Occipital lobe (tissue), 2 donors: ENCODE measurements around the gene IPO13. TPM values are rescaled to one million over a fixed set of nuclear protein-coding genes. Genes with fewer than 3 reads are reported as not detected.

Experiments
- DNase-seq: peaks from one replicate; lab custom pipeline; 2025; lab: John Stamatoyannopoulos, UW
- total RNA-seq: library from RNA; depleted of rRNA; stranded (reverse); fragments of >200 nt; gene quantifications from one replicate; pipeline ENCODE4 v1.2.3, GENCODE V29; 2014

The IPO13 gene
- total RNA-seq, 1 donor from 2014 or later = 13.7 TPM

DNA sequence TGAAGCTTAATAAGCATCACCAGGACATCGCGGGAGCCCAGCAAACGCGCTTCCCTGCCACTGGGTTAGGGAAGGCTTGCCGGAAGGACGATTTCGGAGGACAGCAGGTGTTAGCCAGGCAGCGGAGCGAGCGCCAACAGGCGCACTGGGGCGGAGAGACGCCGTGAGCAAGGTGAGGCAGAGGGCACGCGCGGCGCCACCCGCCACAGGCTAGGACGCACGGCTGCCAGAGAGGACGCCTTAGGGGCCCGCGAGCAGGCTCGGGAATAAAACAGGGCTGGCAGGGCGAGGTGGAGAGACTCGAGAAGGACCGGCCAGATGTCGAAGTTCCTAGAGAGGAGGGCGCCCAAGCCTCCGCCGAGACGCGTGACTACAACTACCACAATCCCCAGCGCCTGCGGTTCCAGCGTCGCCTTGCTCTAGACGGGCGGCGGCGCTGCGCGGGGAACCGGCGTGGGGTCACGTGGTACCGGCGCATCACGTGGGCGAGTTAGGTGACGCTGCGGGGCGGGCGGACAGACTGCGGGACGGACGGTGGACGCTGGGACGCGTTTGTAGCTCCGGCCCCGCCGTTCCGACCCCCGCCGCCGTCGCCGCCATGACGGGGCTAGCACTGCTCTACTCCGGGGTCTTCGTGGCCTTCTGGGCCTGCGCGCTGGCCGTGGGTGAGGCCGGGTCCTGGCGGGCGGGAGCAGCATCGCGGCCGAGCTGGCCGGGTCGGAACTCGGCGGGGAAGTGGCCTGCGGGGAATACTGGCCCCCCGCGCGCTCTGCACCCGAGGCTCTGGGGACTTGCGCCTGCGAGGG, 27.9 kb downstream of the IPO13 start, which contains the start of gene ATP6V0B:
TSS of gene ATP6V0B (plus strand) at position 518 of the 806 bp plus-strand sequence. CDS start at position 599, 81 bp downstream.
- peak; percentile 95 for DNase-seq

DNA sequence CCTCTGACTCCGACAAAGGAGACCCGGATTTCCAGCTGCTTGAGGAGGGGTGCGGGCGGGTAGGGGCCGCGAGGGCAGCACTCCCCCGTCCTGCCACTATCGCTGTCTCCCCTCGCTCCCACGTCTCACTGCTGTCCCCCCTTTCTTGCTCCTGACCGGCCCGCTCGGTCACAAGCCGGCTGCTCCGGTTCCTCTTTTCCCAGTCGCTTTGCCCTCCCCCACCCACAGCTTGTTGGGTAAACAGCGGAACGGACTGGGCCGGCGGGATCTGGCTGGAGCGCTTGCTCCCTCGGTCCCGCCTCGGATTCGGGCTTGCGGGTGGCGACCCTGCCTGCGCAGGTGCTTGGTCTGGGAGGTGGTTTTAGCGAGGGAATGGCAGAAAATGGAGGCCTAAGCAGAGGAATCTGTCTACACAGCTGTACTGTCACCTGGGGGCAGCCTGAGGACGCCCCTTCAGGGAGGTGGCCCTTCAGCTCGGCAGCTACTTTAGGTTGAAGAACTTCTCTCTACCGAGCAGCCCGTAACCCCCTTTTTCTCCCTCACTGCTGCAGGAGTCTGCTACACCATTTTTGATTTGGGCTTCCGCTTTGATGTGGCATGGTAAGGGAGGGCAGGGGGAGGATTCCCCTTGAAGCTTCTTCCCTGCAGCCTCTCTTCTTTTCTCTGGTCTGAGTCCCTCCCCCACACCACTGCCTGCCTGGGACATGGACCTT, 28.7 kb downstream of the IPO13 start:
- peak; percentile 17 for DNase-seq

DNA sequence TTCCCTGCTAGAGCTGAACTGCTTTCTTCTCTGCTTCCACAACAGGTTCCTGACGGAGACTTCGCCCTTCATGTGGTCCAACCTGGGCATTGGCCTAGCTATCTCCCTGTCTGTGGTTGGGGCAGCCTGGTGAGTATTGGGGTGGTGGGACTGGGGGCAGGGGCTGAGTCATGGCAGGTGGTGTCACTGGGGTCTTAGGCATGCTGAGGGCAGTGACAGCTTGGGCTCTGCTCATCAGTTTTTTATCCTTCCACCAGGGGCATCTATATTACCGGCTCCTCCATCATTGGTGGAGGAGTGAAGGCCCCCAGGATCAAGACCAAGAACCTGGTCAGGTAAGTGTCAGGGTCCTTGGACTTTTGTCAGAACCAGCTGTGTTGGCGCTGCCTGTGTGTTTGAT, 29.3 kb downstream of the IPO13 start:
- DNase-seq = no peak

DNA sequence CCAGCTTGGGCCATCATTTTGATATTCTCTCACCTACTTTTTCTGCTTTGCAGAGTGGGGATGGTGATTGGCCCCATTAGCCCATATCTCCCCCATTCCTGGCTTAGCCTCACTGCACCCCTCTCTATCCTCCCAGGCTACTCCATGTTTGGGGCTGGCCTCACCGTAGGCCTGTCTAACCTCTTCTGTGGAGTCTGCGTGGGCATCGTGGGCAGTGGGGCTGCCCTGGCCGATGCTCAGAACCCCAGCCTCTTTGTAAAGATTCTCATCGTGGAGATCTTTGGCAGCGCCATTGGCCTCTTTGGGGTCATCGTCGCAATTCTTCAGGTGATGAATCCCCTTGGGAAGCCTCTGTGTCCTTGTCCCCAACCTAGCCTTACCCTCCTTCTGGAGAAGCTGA, 30.1 kb downstream of the IPO13 start:
- no peak for DNase-seq

DNA sequence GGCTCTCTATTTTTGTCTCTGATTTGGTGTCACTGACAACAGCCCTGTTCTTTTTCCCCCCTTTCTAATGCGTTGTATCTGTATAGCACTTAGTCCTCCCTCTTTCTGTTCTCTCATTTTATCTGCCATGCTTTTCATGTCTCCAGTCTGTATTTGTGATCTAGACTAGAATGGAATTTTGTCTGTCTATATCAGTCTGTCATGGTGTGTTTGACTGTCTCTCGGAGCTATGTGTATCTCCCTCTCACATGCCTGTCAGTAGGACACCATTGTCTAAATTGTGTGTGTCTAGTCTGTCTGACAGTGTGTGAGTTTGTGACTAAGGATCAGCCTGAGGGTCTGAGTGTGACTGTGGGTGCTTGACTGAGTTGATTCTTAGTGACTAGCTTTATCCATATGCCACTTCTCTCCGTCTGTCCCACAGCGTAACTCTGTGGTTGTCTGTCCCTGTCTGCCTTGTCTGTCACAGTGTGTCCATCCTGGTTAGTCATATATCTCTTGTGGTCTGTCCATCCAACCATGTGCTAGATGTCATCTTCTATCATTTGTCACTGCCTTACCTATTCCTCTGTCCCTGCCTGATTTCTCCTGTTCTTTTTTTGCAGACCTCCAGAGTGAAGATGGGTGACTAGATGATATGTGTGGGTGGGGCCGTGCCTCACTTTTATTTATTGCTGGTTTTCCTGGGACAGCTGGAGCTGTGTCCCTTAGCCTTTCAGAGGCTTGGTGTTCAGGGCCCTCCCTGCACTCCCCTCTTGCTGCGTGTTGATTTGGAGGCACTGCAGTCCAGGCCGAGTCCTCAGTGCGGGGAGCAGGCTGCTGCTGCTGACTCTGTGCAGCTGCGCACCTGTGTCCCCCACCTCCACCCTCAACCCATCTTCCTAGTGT, 30.9 kb downstream of the IPO13 start:
- no peak for DNase-seq

DNA sequence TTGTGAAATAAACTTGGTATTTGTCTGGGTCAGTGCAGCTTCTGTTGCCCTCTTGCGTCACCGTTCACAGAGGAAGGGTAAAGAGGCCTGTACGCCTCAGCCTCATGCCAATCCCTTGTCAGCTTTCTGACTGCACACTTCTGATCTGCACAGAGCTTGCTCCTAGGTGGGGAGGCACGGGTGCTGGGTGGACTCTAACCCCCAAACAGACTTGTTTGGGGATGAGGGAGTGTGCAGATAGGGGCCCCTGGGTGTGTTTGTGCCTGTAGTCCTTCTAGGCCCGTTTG, 31.5 kb downstream of the IPO13 start:
- no peak for DNase-seq

DNA sequence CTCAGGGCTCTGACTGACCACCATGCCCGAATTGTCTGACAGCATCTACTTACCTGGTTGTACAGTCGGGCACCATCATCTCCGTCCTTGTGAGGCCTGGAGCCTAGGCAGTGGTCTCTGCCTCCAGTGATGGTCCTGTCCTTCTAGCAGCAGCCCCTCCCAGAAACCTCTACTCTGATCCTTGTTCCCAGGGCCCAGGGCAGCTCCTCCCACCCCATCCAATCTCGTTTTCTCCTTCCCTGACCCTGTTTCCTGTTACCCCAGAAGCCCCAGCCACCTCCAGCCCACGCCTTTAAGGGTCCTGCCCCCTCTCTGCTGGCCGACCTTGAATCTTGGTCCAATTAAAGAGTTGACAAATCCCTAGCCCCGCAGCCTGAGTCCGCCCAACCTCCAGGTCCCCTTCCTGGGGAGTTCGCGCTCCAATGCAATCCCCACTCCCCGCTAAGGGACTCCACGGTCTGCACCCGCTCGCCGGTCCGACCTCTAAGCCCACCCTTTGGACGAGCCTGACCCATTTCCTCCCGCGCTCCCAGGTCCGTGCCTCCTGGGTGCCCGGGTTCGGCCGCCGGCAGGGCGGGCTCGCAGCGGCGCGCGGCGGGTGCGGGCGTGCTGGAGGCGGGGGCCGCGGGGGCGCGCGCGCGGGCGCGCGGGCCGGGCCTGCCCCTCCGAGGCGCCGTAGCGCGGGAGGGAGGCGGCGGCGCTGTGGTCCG, 32.0 kb downstream of the IPO13 start, which contains the start of gene B4GALT2:
TSS of gene B4GALT2 (plus strand) at position 660 of the 710 bp plus-strand sequence. CDS start 1,951 bp downstream, outside the sequence.
- DNase-seq = no peak

DNA sequence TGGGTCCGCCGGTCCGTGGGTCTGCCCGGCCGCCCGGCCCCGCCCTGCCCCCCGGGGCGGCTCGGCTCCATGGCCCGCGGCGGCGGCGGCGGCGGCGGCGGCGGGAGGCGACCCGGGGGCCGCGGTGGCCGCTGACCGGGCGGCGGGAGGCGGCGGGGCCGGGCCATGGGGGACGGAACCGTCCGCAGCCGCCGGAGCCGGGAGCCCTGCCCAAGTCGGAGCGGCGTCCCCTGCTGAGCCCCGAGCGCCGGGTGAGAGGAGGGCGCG, 32.4 kb downstream of the IPO13 start:
- DNase-seq = no peak

DNA sequence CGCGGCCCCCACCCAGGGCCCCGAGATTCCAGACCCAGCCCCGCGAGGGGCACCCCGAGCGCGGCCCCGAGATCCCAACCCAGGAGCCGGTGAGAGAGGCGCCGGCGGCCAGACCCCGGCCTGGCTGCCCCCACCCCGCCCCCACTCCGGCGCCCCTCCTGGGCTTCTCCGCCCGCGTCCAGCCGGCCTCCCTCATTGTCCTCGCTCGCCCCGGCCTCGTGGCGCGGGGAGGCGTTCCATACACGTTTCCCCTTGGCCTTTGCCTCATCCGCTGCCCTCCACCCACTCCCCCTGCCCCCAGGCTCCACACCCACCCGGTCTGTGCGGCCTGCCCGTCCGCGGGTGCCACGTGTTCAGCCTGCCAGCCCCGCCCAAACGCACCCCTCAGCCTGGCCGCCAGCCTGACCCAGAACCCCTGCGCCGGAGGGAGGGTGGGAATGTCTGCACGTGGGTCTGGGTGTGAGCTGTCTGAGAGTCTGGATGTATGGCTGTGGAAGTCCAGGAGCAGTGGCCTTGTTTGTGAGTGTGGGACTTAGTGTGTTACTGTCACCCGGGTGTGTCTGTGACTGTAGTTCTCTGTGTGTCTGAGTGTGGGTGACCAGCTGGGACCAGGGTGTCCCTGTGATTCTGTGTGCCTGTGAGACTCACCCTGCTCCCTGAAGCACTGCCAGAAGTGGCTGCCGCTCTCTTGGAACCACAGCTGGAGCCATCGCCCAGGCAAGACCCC, 32.9 kb downstream of the IPO13 start:
- DNase-seq = peak; percentile 55

DNA sequence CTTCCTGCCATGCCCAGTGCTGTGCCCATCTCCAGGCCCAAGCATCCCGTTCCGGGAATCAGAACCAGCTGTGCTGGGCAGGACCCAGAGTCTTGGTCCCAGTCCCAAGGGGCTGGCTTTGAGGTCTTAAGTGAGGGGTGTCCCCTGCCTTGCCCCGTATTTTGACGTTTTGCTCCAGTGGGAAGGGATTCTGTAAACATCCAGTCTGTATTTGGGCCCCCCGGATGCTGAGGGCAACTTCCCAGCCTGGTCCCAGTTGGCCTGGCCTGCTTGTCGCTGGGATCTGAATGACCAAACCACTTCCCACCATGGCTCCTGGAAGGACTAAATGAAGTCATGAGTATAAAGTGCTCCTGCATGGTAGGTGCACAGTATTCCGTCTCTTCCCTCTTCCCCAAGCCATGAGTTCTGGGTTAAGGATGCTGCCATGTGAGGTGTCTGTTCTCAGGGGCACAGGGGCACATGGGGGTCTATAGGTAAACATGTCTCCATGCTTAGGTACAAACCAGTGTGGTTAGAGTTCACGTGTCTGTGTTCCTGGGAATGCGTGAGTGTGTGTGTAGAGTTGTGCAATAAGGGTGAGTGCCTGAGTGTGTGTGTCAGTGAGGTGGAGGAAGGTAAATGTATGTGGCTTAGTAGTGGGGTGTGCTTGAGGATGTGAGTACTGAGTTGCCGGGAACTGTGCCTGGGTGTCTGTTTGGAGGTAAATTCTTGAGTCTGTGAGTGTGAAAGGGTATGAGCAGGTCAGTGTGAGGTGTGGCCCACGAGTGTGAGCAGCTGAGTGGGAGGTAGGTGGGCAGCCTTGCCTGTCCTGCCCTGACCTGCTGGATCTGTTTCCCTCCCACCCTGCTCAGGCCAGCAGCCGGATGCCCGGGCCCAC, 33.7 kb downstream of the IPO13 start:
- no peak for DNase-seq

DNA sequence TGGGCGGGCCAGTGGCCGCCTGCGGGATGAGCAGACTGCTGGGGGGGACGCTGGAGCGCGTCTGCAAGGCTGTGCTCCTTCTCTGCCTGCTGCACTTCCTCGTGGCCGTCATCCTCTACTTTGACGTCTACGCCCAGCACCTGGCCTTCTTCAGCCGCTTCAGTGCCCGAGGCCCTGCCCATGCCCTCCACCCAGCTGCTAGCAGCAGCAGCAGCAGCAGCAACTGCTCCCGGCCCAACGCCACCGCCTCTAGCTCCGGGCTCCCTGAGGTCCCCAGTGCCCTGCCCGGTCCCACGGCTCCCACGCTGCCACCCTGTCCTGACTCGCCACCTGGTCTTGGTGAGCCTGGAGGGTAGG, 34.4 kb downstream of the IPO13 start:
- DNase-seq = no peak

DNA sequence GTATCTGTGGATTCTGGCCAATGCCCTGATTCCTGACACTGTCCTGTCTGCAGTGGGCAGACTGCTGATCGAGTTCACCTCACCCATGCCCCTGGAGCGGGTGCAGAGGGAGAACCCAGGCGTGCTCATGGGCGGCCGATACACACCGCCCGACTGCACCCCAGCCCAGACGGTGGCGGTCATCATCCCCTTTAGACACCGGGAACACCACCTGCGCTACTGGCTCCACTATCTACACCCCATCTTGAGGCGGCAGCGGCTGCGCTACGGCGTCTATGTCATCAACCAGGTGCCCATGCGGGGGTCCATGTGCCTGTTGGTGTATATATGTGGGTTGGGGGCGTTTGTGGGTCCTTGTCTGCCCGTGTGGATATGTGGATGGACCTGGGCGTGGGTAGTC, 34.9 kb downstream of the IPO13 start:
- DNase-seq = no peak

DNA sequence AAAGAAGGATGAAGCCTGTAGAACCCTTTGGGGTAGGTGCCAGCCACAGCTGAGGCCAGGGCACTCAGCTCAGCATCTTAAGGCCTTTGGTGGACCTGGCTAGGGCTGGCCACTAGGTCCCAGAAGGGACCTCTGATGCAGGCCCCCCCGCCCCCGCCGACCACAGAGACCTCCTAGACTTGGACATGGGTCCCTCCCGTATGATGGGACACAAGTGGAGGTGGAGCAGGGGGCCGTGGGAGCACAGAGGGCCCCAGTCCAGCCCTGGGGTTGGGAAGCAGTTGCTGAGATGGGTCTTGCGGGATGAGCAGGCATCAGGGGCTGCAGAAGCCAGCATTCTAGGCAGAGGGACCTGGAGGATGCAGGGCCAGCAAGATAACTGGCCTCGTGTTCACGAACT, 35.5 kb downstream of the IPO13 start:
- no peak for DNase-seq

DNA sequence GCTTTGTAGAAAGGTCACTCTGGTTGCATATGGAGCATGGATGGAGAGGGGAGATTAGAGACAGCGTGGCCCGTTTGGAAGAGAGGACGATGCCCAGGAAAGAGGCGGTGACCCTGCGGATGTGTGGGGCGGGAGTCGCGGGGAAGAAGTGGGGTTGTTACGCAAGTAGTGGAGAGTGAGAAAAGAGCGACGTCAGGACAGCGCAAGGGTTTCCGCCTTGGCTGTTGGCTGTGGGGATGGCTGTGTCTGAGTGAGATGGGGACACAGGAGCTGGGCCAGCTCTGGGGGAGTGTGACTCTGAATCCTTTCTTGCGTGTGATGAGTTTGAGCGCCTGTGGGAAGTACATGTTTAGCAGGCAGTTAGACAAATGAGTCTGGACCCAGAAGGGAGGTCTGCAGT, 36.1 kb downstream of the IPO13 start:
- DNase-seq = peak; percentile 64

DNA sequence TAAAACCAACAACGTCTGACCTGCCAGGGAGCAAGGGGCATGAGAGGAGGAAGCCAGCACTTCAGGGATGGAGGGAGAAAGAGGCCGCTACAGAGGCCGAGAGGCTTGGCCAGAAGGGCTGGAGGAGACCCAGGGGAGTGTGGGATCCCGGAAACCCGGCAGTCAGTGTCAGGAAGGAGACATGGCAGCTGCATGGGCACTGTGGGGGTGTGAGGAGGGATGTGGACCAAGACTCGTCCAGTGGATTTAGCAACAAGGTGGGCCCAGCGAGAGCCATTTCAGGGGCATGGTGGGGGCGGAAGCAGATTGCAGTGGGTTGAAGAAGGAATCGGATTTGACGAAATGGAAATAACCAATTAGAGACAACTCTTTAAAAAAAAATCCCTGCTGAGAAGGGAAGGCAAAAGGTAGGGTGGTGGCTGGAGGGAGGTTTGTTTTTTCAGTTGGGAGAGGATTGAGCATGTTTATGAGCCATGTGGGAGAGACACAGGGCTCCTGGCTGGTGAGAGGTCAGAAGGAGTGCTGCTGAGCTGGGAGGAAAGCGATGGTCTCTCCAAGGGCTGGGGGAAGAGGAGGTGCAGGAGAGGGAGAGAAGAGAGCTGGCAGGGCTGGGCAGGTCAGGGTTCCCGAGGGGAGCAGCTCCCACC, 36.6 kb downstream of the IPO13 start:
- DNase-seq = no peak

DNA sequence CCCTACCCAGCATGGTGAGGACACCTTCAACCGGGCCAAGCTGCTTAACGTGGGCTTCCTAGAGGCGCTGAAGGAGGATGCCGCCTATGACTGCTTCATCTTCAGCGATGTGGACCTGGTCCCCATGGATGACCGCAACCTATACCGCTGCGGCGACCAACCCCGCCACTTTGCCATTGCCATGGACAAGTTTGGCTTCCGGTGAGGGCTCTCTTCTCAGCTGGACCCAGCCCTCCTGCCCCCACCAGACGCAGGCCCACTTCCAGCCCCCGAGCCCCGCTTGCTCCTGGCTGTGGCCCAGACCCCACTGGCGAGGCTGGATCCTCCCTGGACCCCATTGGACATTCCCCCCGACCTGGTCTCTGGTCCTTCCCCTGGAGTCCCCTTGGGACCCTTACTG, 38.1 kb downstream of the IPO13 start:
- DNase-seq = no peak

DNA sequence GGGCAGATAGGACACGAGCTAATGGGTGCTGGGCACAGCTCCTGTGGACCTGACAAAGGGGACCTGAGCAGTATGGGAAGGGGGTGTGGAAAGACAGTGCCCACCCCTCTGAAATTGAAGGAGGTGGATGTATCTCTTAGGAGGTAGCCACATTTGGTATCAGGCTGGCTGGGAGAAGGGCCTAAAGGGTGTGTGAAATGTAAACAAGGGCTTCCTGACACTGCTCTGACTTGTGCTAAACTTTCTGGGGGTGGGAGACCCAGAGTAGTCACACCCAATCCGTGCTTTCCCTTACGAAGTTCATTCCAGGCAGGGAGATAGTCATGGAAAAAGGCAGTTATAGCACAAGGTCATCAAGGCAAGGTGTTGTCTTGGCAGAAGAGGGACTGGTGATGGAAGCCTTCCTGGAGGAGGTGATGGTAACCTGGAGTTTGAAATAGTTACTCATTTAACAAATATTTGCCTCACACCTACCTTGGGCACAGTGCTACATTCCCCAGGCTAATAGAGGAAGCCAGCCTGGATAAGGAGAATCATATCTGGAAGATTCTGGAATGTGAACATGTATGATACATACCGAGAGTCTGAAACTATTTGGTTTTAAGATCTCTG, 39.3 kb downstream of the IPO13 start:
- no peak for DNase-seq

DNA sequence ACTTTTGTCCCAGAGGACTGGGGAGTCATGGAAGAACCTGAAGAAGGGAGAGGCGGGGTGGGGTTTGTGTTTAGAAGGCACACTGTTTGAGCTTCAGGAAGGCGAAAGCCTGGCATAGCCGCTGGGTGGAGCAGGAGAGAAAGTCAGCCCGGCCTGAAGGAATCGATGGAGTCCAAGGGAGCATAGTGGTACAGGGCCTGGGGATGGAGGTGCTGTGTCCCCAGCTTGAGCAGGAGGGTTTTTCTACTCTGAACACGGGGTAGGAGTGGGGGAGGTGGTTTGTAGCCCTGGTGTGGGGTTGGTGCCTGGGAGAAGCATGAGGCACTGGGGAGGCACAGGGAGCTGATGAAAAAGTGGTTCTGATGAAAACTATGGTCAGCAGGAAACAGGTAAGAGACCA, 40.0 kb downstream of the IPO13 start:
- no peak for DNase-seq
